A549 (cell line): ENCODE results near the gene RACGAP1. TPM values are rescaled to one million over a fixed set of nuclear protein-coding genes. Genes with fewer than 3 reads are reported as not detected.
"Not testable (repeated sequence)": the region's sequence is repeated elsewhere in the genome, so short reads cannot be mapped to it uniquely, and the experiment has no call there.

Experiments
- ATAC-seq, 2 experiments: fragments of 200-7000 bp in 1 of 2; fragments of >200 bp in 1 of 2; cut with Nextera tagmentation in 1 of 2; cut with Tn5 transposase in 1 of 2; 3 replicates each; pipeline versions ENCODE4 v1.8.0 to v1.9.1; 2018 to 2020; ENCODE audit warnings: mild to moderate bottlenecking in 1 of 2, moderate library complexity in 1 of 2
- CTCF ChIA-PET: fragments of 300-600 bp; sonication (Branson Sonifier 250); formaldehyde crosslinking; extraction: SDS; loops from one replicate; lab custom pipeline; 2021; ENCODE audit warnings: antibody characterized with exemption, inconsistent platforms; lab: Yijun Ruan, JAX
- POLR2A ChIA-PET: fragments of 350-600 bp; formaldehyde crosslinking; extraction: SDS; loops from one replicate; lab custom pipeline; 2021; ENCODE audit warnings: antibody characterized with exemption, inconsistent platforms; lab: Yijun Ruan, JAX
- DNase-seq, 2 experiments: peaks; one replicate each; pipeline versions ENCODE4 v3.0.0 to v3.0.0-alpha.2; 2011 to 2016; ENCODE audit warnings: low read depth in 1 of 2, low spot score in 1 of 2
- FAIRE-seq: peaks from 2 replicates; lab custom pipeline; 2011; peaks lifted over from hg19 to GRCh38; lab: Jason Lieb, UNC
- H3K27ac ChIP-seq, 2 experiments: fragments of >200 bp; sonication (Bioruptor Twin); formaldehyde crosslinking; 3 replicates each; pipeline ENCODE4 v1.5.1; 2016 to 2017
- H3K4me1 ChIP-seq: fragments of >200 bp; sonication (Bioruptor Twin); formaldehyde crosslinking; 3 replicates; pipeline ENCODE4 v1.6.1; 2016
- H3K4me2 ChIP-seq: fragments of >200 bp; sonication (Bioruptor Twin); formaldehyde crosslinking; 3 replicates; pipeline ENCODE4 v1.6.1; 2016
- H3K4me3 ChIP-seq: fragments of >200 bp; sonication (Bioruptor Twin); formaldehyde crosslinking; 3 replicates; pipeline ENCODE4 v1.5.1; 2016
- H3K9me3 ChIP-seq: fragments of >200 bp; sonication (Bioruptor Twin); formaldehyde crosslinking; 3 replicates; pipeline ENCODE4 v1.6.1; 2016
- CBX8 ChIP-seq: fragments of 200-600 bp; sonication (generic); IDR thresholded peaks from 2 replicates; pipeline ENCODE4 v1.6.1; 2016
- CEBPB ChIP-seq, 2 experiments: fragments of >200 bp in 1 of 2; sonication (Bioruptor Twin) in 1 of 2; formaldehyde crosslinking in 1 of 2; IDR thresholded peaks; 2 replicates each; pipeline ENCODE4 v1.6.1; 2012 to 2016
- CHD2 ChIP-seq: fragments of 150-350 bp; IDR thresholded peaks from 2 replicates; pipeline ENCODE4 v1.6.1; 2014; ENCODE audit warnings: low read length; ENCODE audit not compliant: partially characterized antibody
- FOSB ChIP-seq: fragments of 250-450 bp; sonication (Bioruptor Pico); IDR thresholded peaks from 2 replicates; pipeline ENCODE4 v1.5.0; 2020; ENCODE audit warnings: mild to moderate bottlenecking, moderate library complexity
- GATA3 ChIP-seq: IDR thresholded peaks from 2 replicates; pipeline ENCODE4 v1.6.1; 2012; ENCODE audit warnings: borderline replicate concordance
- HDAC2 ChIP-seq: fragments of 200-600 bp; sonication (generic); IDR thresholded peaks from 2 replicates; pipeline ENCODE4 v1.6.1; 2016
- HMGXB4 ChIP-seq: fragments of 250-450 bp; sonication (Bioruptor Pico); IDR thresholded peaks from 2 replicates; pipeline ENCODE4 v1.5.0; 2021; ENCODE audit warnings: mild to moderate bottlenecking, moderate library complexity, borderline replicate concordance
- HOXA7 ChIP-seq: fragments of 250-450 bp; sonication (Bioruptor Pico); IDR thresholded peaks from 2 replicates; pipeline ENCODE4 v1.5.0; 2020; ENCODE audit warnings: mild to moderate bottlenecking, moderate library complexity
- JUNB ChIP-seq: fragments of >200 bp; sonication (Bioruptor Twin); formaldehyde crosslinking; IDR thresholded peaks from 2 replicates; pipeline ENCODE4 v1.6.1; 2016
- KDM1A ChIP-seq: fragments of 200-600 bp; sonication (generic); IDR thresholded peaks from 2 replicates; pipeline ENCODE4 v1.6.1; 2016; ENCODE audit warnings: low read depth, mild to moderate bottlenecking
- MAX ChIP-seq: IDR thresholded peaks from 2 replicates; pipeline ENCODE4 v1.6.1; 2012
- NFE2L2 ChIP-seq: fragments of 150-350 bp; conservative IDR thresholded peaks from 2 replicates; pipeline ENCODE4 v1.6.1; 2014; ENCODE audit warnings: low read length
- NR3C1 ChIP-seq: fragments of >200 bp; sonication (Bioruptor Twin); formaldehyde crosslinking; IDR thresholded peaks from 3 replicates; pipeline ENCODE4 v1.6.1; 2017
- RFX5 ChIP-seq: fragments of 450-650 bp; IDR thresholded peaks from 2 replicates; pipeline ENCODE4 v1.7.1; 2014; ENCODE audit warnings: antibody characterized with exemption, mild to moderate bottlenecking, moderate library complexity
- RNF2 ChIP-seq: fragments of 200-600 bp; sonication (generic); IDR thresholded peaks from 2 replicates; pipeline ENCODE4 v1.6.1; 2016; ENCODE audit warnings: low read depth, mild to moderate bottlenecking, antibody characterized with exemption, moderate library complexity, borderline replicate concordance
- SREBF2 ChIP-seq: fragments of 450-650 bp; IDR thresholded peaks from 2 replicates; pipeline ENCODE4 v1.6.1; 2014; ENCODE audit warnings: mild to moderate bottlenecking, moderate library complexity
- TFCP2L1 ChIP-seq: fragments of 250-450 bp; sonication (Bioruptor Pico); IDR thresholded peaks from 2 replicates; pipeline ENCODE4 v1.5.0; 2021; ENCODE audit warnings: mild to moderate bottlenecking
- TP53 ChIP-seq: fragments of 250-450 bp; sonication (Bioruptor Pico); IDR thresholded peaks from 2 replicates; pipeline ENCODE4 v1.5.0; 2021; ENCODE audit warnings: mild to moderate bottlenecking, moderate library complexity
- USF2 ChIP-seq: fragments of 450-650 bp; IDR thresholded peaks from 2 replicates; pipeline ENCODE4 v1.6.1; 2014; ENCODE audit warnings: antibody characterized with exemption
- ZNF302 ChIP-seq: fragments of 250-450 bp; sonication (Bioruptor Pico); IDR thresholded peaks from 2 replicates; pipeline ENCODE4 v1.9.0; 2021; ENCODE audit warnings: inconsistent platforms, mild to moderate bottlenecking, moderate library complexity
- WGBS: methylation state at CpG from one replicate; pipeline ENCODE4 v1.1.6; 2017; ENCODE audit errors: missing lambda C conversion rate; 5-methylcytosine and 5-hydroxymethylcytosine counted together
- polyA plus RNA-seq, 4 experiments: library from polyadenylated mRNA; depleted of rRNA in 3 of 4; stranded (reverse); fragments of >200 nt; fragmentation: RNase III in 1 of 4; extraction: RNeasy Plus Mini Kit Qiagen cat#74134 plus additional on column Dnase treatment in 1 of 4; gene quantifications; 2 replicates in 3 of 4; 3 replicates in 1 of 4; pipeline ENCODE4 v1.2.3, GENCODE V29; 2011 to 2017

Gene RACGAP1
- polyA plus RNA-seq, 2 of the 4 experiments (the other 2 are of a cell fraction): 103 to 107 TPM

DNA sequence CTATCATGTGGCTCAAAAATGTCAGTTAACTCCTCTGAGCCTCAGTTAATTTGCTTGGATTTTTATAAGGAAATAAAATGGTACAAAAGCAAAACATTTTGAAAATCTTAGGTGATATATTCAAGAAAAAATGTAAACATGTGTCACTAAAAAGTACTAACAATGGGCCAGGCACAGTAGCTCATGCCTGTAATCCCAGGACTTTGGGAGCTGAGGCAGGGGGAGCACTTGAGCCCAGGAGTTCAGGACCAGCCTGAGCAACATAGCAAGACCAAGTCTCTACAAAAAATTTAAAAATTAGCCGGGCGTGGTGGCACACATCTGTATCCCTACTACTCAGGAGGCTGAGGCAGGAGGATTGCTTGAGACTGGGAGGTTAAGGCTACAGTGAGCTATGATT is 26.8 kb downstream of the RACGAP1 start:
- WGBS: 92% methylated on average over 2 of the region's 2 CpGs
- H3K27ac ChIP-seq: no peak overlapping the region
- ATAC-seq: peak in 1 of 2 experiments; percentile 45; a peak in 1 of 6 replicates
- H3K4me1 ChIP-seq: no peaks in the 10 kb centered on the region
- H3K4me3 ChIP-seq: no peak overlapping the region
- H3K9me3 ChIP-seq: no peaks in the 10 kb centered on the region
- ChIA-PET CTCF (interaction anchor here (1.0 kb wide), 1 partner anchor 12 kb away, joined by 3 read pairs; no protein-coding TSS in a partner anchor), POLR2A (no interaction called here)
- no peak for FAIRE-seq
- DNase-seq: no peak
- no peak overlapping the region for H3K4me2 ChIP-seq
- TF ChIP-seq HOXA7 (no peak), GATA3 (no peak)
- TF ChIP-seq, all 56 proteins: peak for 0

DNA sequence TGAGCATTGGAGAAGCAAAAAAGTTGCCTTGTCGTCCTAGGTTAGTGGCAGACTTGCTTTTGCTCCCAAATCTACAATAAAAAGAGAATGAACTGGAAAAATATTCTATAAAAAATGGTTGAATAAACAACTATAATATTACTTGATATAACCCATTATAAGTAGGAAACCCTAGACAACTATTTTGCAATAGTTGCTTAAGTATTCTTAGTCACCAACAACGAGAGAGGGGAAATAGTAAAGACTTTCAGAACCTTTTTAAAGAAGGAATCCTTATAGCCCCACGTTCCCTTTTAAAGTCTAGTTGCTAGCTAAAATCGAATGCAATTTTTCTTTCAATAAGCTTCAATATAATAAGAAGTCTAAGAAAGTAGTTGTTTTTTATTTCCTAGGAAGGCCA is 35.0 kb downstream of the RACGAP1 start:
- WGBS: 88% methylated on average over 4 of the region's 4 CpGs
- H3K4me2 ChIP-seq: no peak overlapping the region
- ChIA-PET CTCF (interaction anchor here (1.4 to 22.4 kb wide), 4 partner anchors 9 to 45 kb away, joined by 3 to 327 read pairs (median 8); partner anchors contain the start of gene AQP6), POLR2A (no interaction called here)
- no peak for DNase-seq
- ATAC-seq: no peak
- no peaks in the 10 kb centered on the region for H3K4me1 ChIP-seq
- no peak overlapping the region for H3K27ac ChIP-seq
- no peak for TF ChIP-seq CBX8
- no peak for TF ChIP-seq RFX5
- TF ChIP-seq MAX: no peak
- no peak for TF ChIP-seq ZNF302 (CRISPR knock-in tag)
- TF ChIP-seq CHD2: no peak
- TF ChIP-seq NR3C1: no peak
- no peak for TF ChIP-seq RNF2
- TF ChIP-seq TFCP2L1 (CRISPR knock-in tag): no peak
- no peak for TF ChIP-seq TP53 (CRISPR knock-in tag)
- TF ChIP-seq, all 56 proteins: peak for 0
- H3K9me3 ChIP-seq: no peaks in the 10 kb centered on the region
- H3K4me3 ChIP-seq: no peak overlapping the region
- FAIRE-seq: no peak

- ATAC-seq, DNase-seq, H3K4me1 ChIP-seq, H3K9me3 ChIP-seq, H3K27ac ChIP-seq, H3K4me3 ChIP-seq, POLR2A ChIA-PET, H3K4me2 ChIP-seq, FAIRE-seq: not testable (repeated sequence)
- CTCF ChIA-PET: interaction anchor here (0.7 to 22.4 kb wide), 8 partner anchors 10 to 123 kb away, joined by 3 to 327 read pairs (median 3); partner anchors contain the start of gene AQP6
- WGBS: 97% methylated on average over 2 of the region's 2 CpGs
Observed at GRCh38 chr12:49989400-49989799, 35.9 kb downstream of the RACGAP1 start.

- FAIRE-seq: no peak
- POLR2A ChIA-PET: no interaction called here
- DNase-seq: no peak
Observed at GRCh38 chr12:49987625-49988303, 37.5 kb downstream of the RACGAP1 start.

GRCh38 chr12:49986476-49986875 is 38.8 kb downstream of the RACGAP1 start:
- WGBS: 80% methylated on average over 3 of the region's 3 CpGs
- H3K9me3 ChIP-seq, H3K4me1 ChIP-seq, H3K4me2 ChIP-seq, DNase-seq, FAIRE-seq, H3K27ac ChIP-seq, ATAC-seq, H3K4me3 ChIP-seq, POLR2A ChIA-PET: not testable (repeated sequence)
- CTCF ChIA-PET: interaction anchor here (0.7 to 29.8 kb wide), 8 partner anchors 13 to 236 kb away, joined by 3 to 708 read pairs (median 4); partner anchors contain the start of genes AQP6, ASIC1 and SMARCD1

More at GRCh38 chr12:49987625-49988303, 37.5 kb downstream of the RACGAP1 start:
- H3K4me2 ChIP-seq: no peak overlapping the region
- no peak for ATAC-seq
- no peak overlapping the region for H3K27ac ChIP-seq
- no peaks in the 10 kb centered on the region for H3K4me1 ChIP-seq
- TF ChIP-seq RFX5 (no peak), FOSB (CRISPR knock-in tag) (no peak), NFE2L2 (no peak), SREBF2 (no peak), JUNB (no peak), HDAC2 (no peak), KDM1A (no peak), ZNF302 (CRISPR knock-in tag) (no peak), RNF2 (no peak), CHD2 (no peak), HMGXB4 (no peak), CEBPB (IDR thresholded peaks at IDR 0.05) (no peak), USF2 (no peak)
- TF ChIP-seq, all 56 proteins: peak for 0
- H3K4me3 ChIP-seq: no peak overlapping the region
- no peaks in the 10 kb centered on the region for H3K9me3 ChIP-seq
- CTCF ChIA-PET: interaction anchor here (0.5 to 22.4 kb wide), 3 partner anchors 16 to 651 kb away, joined by 3 to 327 read pairs (median 4); partner anchors contain the start of gene AQP6
- whole genome bisulfite sequencing: 80% methylated on average over 4 of the region's 4 CpGs
